SK-N-SH treated with all-trans-retinoic acid at 6 μM for 48 hours (cell line): ENCODE measurements around the gene SLC6A3.

ENCODE experiments used
- ATAC-seq: fragments of 200-7000 bp; cut with Tn5 transposase; 3 replicates; pipeline ENCODE4 v1.9.1; 2020; ENCODE audit warnings: mild to moderate bottlenecking, moderate library complexity
- ARNTL ChIP-seq: fragments of 450-650 bp; formaldehyde crosslinking; IDR thresholded peaks from 2 replicates; pipeline ENCODE4 v1.5.0; 2020; ENCODE audit warnings: low read depth, mild to moderate bottlenecking, moderate library complexity, borderline replicate concordance
- BACH2 ChIP-seq: fragments of 250-450 bp; sonication (Bioruptor Pico); IDR thresholded peaks from 2 replicates; pipeline ENCODE4 v1.9.0; 2021; ENCODE audit warnings: mild to moderate bottlenecking, borderline replicate concordance
- CSDC2 ChIP-seq: fragments of 250-450 bp; sonication (Bioruptor Pico); IDR thresholded peaks from 2 replicates; pipeline ENCODE4 v1.5.0; 2020; ENCODE audit warnings: mild to moderate bottlenecking, moderate library complexity
- CSRNP3 ChIP-seq: fragments of 250-450 bp; sonication (Bioruptor Pico); IDR thresholded peaks from 2 replicates; pipeline ENCODE4 v1.5.1; 2021; ENCODE audit warnings: mild to moderate bottlenecking, moderate library complexity
- GLIS3 ChIP-seq: fragments of 250-450 bp; sonication (Bioruptor Pico); IDR thresholded peaks from 2 replicates; pipeline ENCODE4 v1.5.0; 2020; ENCODE audit warnings: mild to moderate bottlenecking, moderate library complexity
- OSR1 ChIP-seq: fragments of 250-450 bp; sonication (Bioruptor Pico); IDR thresholded peaks from 2 replicates; pipeline ENCODE4 v1.8.0; 2022; ENCODE audit warnings: moderate library complexity, mild to moderate bottlenecking, inconsistent platforms
- PATZ1 ChIP-seq: fragments of 250-450 bp; sonication (Bioruptor Pico); IDR thresholded peaks from 2 replicates; pipeline ENCODE4 v1.8.0; 2020; ENCODE audit warnings: mild to moderate bottlenecking, moderate library complexity, borderline replicate concordance
- RARB ChIP-seq: fragments of 250-450 bp; sonication (Bioruptor Pico); IDR thresholded peaks from 2 replicates; pipeline ENCODE4 v1.8.0; 2021; ENCODE audit warnings: mild to moderate bottlenecking, moderate library complexity
- SNAI2 ChIP-seq: fragments of 250-450 bp; sonication (Bioruptor Pico); IDR thresholded peaks from 2 replicates; pipeline ENCODE4 v1.5.0; 2020; ENCODE audit warnings: mild to moderate bottlenecking, moderate library complexity
- TCF4 ChIP-seq: fragments of 250-450 bp; sonication (Bioruptor Pico); IDR thresholded peaks from 2 replicates; pipeline ENCODE4 v1.8.0; 2021; ENCODE audit warnings: mild to moderate bottlenecking, moderate library complexity, borderline replicate concordance
- TOX ChIP-seq: fragments of 250-450 bp; sonication (Bioruptor Pico); IDR thresholded peaks from 2 replicates; pipeline ENCODE4 v1.8.0; 2021; ENCODE audit warnings: mild to moderate bottlenecking, moderate library complexity, borderline replicate concordance
- ZC3H10 ChIP-seq: fragments of 250-450 bp; sonication (Bioruptor Pico); IDR thresholded peaks from 2 replicates; pipeline ENCODE4 v1.5.1; 2021; ENCODE audit warnings: mild to moderate bottlenecking, moderate library complexity
- ZFP3 ChIP-seq: fragments of 250-450 bp; sonication (Bioruptor Pico); IDR thresholded peaks from 2 replicates; pipeline ENCODE4 v1.5.0; 2020; ENCODE audit warnings: mild to moderate bottlenecking, moderate library complexity
- ZFP30 ChIP-seq: fragments of 450-650 bp; formaldehyde crosslinking; IDR thresholded peaks from 2 replicates; pipeline ENCODE4 v1.5.0; 2022; ENCODE audit warnings: mild to moderate bottlenecking, moderate library complexity
- ZNF565 ChIP-seq: fragments of 450-650 bp; formaldehyde crosslinking; conservative IDR thresholded peaks from 2 replicates; pipeline ENCODE4 v1.5.0; 2020; ENCODE audit warnings: low read depth, mild to moderate bottlenecking, moderate library complexity
- ZNF70 ChIP-seq: fragments of 450-650 bp; formaldehyde crosslinking; IDR thresholded peaks from 2 replicates; pipeline ENCODE4 v1.5.0; 2020; ENCODE audit warnings: mild to moderate bottlenecking, moderate library complexity
- ZNF8 ChIP-seq: fragments of 450-650 bp; formaldehyde crosslinking; IDR thresholded peaks from 2 replicates; pipeline ENCODE4 v1.5.0; 2020; ENCODE audit warnings: mild to moderate bottlenecking, moderate library complexity
- TF ChIP-seq, protein P1 (sequence below): fragments of 250-450 bp; sonication (Bioruptor Pico); IDR thresholded peaks from 2 replicates; pipeline ENCODE4 v1.8.0; 2021; ENCODE audit warnings: low read depth, mild to moderate bottlenecking, moderate library complexity, borderline replicate concordance
- TF ChIP-seq, protein P2 (sequence below): fragments of 250-450 bp; sonication (Bioruptor Pico); IDR thresholded peaks from 2 replicates; pipeline ENCODE4 v1.5.0; 2020; ENCODE audit warnings: mild to moderate bottlenecking, moderate library complexity

Gene SLC6A3

DNA sequence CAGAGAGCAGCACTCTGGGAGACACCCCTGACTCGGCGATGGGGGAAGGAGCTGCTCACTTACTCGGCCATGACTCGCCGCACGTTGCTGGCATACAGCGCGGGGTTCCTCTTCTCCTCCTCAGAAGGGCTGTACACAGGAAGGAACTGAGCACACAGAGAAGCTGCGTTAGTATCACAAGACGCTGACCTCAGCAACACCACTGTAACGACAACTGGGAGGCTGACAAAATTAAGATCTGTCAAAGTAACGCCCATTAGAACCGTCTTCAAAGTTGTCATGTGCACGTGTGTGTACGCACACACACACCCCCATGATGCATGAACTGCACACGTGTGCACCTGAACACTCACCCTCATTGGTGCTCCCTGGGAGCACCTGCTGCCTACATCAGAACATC, 32.1 kb upstream of the SLC6A3 start (continued):
- TF ChIP-seq, protein P1, sequence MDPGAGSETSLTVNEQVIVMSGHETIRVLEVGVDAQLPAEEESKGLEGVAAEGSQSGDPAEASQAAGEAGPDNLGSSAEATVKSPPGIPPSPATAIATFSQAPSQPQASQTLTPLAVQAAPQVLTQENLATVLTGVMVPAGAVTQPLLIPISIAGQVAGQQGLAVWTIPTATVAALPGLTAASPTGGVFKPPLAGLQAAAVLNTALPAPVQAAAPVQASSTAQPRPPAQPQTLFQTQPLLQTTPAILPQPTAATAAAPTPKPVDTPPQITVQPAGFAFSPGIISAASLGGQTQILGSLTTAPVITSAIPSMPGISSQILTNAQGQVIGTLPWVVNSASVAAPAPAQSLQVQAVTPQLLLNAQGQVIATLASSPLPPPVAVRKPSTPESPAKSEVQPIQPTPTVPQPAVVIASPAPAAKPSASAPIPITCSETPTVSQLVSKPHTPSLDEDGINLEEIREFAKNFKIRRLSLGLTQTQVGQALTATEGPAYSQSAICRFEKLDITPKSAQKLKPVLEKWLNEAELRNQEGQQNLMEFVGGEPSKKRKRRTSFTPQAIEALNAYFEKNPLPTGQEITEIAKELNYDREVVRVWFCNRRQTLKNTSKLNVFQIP (CRISPR knock-in tag): no peak

GRCh38 chr5:1476967-1477310, 31.7 kb upstream of the SLC6A3 start:
- ATAC-seq: no peak

DNA sequence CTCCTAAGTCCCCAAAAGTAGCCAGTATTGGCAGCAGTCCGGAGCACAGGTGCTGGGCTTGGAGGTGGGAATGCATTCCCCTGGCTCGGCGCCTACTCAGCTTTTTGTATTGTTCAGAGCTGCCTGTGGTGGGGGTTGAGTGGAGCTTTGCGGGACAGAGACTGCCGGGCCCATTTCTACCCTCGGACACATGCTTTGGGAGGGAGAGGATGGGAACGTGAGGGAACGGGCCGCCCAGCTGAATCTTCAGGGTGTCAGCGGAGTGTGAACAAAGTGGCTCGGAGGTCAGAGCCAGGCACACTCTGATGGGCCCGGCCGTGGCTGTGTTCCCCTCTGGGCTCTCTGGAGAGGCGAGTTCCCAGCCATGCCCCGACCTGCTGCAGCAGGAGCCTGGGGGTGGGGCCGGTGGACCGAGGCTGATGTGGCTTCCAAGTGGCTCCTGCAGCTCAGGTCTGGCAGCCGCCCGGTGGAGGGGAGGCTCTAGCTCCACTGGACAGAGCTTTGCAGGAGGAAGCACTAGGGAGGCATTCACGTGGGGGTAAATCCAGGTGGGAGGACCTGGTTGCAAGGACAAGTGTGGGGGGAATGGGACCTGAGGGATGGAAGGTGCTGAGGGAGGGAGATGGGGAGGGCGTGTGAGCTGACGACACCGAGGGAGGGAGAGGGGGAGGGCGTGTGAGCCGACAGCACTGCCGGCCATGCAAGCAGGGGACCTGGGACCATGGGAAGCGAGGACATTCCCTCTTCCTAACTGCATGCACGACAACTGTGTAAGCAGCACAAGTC, 31.1 kb upstream of the SLC6A3 start:
- no peak for ATAC-seq
- TF ChIP-seq ZFP3: no peak
- TF ChIP-seq, protein P1 (CRISPR knock-in tag): no peak
- no peak for TF ChIP-seq CSRNP3 (CRISPR knock-in tag)
- no peak for TF ChIP-seq TCF4 (CRISPR knock-in tag)
- TF ChIP-seq GLIS3 (CRISPR knock-in tag): no peak
- TF ChIP-seq ZFP30 (CRISPR knock-in tag): no peak
- TF ChIP-seq BACH2: no peak
- no peak for TF ChIP-seq PATZ1 (CRISPR knock-in tag)
- no peak for TF ChIP-seq OSR1 (CRISPR knock-in tag)
- TF ChIP-seq ZNF70 (CRISPR knock-in tag): no peak
- no peak for TF ChIP-seq RARB (CRISPR knock-in tag)
- TF ChIP-seq ZNF565 (CRISPR knock-in tag): no peak

More at GRCh38 chr5:1476967-1477310, 31.7 kb upstream of the SLC6A3 start:
- TF ChIP-seq PATZ1 (CRISPR knock-in tag) (no peak), ZNF565 (CRISPR knock-in tag) (no peak), ARNTL (no peak), CSDC2 (CRISPR knock-in tag) (no peak), TOX (CRISPR knock-in tag) (no peak), ZNF8 (no peak), ZFP3 (no peak), SNAI2 (CRISPR knock-in tag) (no peak), GLIS3 (CRISPR knock-in tag) (no peak), OSR1 (CRISPR knock-in tag) (no peak), ZC3H10 (CRISPR knock-in tag) (no peak), ZFP30 (CRISPR knock-in tag) (no peak)
- TF ChIP-seq, protein P2, sequence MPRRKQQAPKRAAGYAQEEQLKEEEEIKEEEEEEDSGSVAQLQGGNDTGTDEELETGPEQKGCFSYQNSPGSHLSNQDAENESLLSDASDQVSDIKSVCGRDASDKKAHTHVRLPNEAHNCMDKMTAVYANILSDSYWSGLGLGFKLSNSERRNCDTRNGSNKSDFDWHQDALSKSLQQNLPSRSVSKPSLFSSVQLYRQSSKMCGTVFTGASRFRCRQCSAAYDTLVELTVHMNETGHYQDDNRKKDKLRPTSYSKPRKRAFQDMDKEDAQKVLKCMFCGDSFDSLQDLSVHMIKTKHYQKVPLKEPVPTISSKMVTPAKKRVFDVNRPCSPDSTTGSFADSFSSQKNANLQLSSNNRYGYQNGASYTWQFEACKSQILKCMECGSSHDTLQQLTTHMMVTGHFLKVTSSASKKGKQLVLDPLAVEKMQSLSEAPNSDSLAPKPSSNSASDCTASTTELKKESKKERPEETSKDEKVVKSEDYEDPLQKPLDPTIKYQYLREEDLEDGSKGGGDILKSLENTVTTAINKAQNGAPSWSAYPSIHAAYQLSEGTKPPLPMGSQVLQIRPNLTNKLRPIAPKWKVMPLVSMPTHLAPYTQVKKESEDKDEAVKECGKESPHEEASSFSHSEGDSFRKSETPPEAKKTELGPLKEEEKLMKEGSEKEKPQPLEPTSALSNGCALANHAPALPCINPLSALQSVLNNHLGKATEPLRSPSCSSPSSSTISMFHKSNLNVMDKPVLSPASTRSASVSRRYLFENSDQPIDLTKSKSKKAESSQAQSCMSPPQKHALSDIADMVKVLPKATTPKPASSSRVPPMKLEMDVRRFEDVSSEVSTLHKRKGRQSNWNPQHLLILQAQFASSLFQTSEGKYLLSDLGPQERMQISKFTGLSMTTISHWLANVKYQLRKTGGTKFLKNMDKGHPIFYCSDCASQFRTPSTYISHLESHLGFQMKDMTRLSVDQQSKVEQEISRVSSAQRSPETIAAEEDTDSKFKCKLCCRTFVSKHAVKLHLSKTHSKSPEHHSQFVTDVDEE (CRISPR knock-in tag): no peak
- TF ChIP-seq, protein P1 (CRISPR knock-in tag): no peak
